Stimulated activated CD4-positive, alpha-beta T cell treated with anti-CD3 and anti-CD28 coated beads, Interleukin-4, amount 100 ng/mL, for 4 hours (primary cell): Measurements from ENCODE around the gene SETD4.
"Not testable (repeated sequence)": the region's sequence is repeated elsewhere in the genome, so short reads cannot be mapped to it uniquely, and the experiment has no call there.

Experiments
- DNase-seq, 2 experiments: peaks; one replicate each; pipeline ENCODE4 v3.0.0-alpha.2; 2020

SETD4 gene, protein sequence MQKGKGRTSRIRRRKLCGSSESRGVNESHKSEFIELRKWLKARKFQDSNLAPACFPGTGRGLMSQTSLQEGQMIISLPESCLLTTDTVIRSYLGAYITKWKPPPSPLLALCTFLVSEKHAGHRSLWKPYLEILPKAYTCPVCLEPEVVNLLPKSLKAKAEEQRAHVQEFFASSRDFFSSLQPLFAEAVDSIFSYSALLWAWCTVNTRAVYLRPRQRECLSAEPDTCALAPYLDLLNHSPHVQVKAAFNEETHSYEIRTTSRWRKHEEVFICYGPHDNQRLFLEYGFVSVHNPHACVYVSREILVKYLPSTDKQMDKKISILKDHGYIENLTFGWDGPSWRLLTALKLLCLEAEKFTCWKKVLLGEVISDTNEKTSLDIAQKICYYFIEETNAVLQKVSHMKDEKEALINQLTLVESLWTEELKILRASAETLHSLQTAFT

DNA sequence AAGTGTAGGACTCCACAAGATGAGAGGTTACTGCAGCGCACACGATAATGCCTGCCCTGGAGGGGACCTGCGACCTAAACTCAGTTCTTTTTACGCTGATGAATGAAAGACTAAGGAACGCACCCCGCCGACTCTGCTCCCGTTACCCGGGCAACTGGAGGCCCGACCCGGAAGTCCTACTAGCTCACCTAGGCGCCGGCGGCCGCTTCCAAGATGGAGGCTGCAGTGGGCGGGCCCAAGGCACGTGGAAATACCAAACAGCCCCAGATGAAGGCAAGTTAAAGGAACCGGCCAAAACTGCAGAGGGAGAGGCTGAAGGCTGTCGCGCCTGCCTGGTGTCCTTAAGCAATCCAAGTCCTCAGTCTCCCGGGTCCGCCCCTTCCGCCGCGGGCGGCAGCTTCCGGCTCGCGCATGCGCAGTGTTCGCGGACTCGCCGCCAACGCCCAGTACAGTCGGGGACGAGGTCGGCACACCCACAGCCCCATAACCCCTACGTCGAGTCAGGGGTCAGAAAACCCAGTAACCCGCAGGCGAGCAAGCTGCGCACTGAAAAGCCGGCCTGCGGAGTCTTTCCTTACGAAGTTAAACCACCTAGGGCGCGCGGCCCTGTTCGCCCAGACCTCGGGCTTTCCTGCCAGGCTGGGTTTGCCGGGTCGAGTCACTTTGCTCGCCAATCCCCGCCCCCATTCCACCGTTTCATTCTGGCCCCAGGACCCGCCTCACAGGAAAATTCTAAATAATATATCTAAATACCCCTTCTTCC, at the start of gene SETD4:
TSS of gene SETD4 (minus strand) at position 368 of the 763 bp plus-strand sequence. CDS start 1,638 bp downstream, outside the sequence.
- DNase-seq, result peak; percentile 91 to 95

DNA sequence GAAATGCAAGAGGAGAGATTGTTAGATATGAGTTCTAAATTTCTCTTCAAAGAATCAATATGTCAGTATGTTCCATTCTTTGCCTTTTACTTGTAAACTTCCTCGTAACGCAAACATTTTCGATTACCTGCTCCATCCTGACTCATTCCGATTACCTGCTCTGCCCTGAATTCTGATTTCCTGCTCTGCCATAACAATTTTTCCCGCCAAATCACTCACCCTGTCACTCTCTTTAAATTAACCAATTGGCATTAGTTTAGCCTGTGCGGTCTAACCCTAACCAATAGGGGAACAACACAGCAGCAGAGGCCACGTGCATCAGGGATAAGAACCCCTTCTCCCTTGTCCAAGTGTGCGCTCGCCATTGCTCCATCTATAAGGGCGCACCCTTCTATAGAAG, 49.5 kb upstream of the SETD4 start:
- DNase-seq, result no peak

DNA sequence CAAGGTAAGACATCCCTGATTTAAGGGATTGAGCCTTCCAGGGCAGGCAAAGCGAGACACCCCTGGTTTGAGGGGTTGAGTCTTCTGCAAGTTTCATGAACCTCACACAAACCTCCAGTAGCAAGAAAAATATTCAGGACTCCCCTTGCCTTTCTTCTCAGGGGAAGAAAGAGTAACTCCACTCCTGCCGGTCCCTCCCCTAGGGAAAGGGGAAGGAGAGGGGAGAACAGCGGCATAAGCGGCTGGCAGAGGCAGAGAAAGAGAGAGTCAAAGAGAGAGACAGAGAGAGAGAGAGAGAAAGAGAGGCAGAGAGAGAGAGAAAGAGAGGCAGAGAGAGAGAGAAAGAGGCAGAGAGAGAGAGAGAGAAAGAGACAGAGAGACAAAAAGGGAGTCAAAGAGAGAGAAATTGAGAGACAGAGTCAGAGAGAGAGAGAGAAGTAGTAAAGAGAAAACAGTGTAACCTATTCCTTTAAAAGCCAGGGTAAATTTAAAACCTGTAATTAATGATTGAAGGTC, 45.1 kb upstream of the SETD4 start:
- DNase-seq, result no peak

GRCh38 chr21:36104317-36105300, 44.3 kb upstream of the SETD4 start:
- peak; percentile 47 to 52 for DNase-seq

DNA sequence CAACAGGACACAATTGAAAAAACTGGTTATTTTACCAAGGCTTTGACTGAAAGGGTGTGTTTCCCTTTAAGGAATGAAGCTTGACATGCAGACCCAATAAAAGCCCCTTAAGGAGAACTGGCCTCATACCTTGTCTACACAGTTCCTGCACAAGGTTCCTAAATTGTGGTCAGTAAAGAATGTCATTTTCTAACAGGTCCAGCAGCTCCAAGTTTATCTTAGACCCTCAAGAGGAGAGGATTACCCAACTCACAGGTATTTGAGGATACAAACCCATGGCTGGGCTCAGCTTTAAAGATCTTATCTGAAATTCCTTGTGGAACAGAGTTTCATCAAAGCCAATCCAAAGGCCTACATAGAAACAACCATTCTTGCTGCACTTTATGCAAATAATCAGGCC, 43.1 kb upstream of the SETD4 start:
- DNase-seq, result no peak

- no peak for DNase-seq
Measured at GRCh38 chr21:36100971-36101641, 40.8 kb upstream of the SETD4 start.

GRCh38 chr21:36099695-36100211, 39.4 kb upstream of the SETD4 start:
- not testable (repeated sequence) for DNase-seq

DNA sequence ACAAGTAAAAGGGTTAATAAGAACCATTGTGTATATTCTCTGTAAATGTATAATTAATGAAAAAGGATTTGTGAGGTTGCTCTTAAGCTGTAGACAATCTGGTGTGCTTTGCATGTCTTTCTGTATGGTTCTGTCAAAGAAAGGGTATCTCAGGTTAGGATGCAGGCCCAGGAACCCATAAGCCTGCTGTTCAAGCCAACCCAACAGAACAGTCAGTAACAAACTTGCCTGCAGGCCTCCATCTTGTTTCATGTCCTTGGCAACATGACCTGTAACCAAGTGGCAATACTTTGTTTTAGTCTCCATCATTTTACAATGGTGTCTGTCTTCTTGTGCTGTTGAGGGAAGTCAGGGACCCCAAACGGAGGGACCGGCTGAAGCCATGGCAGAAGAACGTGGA, 38.7 kb upstream of the SETD4 start:
- DNase-seq, result no peak

DNA sequence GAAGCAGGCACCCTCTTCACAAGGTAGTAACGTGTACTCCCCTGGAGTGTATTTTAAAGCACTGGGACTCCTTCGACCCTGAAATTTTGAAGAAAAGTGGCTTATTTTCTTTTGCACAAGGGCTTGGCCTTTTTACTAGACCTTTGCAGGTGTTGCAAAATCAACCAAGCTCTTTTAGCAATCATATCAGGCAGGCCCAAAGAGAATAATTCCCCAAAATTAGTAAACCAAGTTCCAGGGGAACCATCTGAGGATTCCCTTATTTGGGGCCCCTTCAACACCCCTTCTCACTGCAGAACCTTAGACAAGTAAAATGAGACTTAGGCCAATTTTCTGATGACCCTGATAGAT, 37.8 kb upstream of the SETD4 start:
- DNase-seq, result no peak

DNA sequence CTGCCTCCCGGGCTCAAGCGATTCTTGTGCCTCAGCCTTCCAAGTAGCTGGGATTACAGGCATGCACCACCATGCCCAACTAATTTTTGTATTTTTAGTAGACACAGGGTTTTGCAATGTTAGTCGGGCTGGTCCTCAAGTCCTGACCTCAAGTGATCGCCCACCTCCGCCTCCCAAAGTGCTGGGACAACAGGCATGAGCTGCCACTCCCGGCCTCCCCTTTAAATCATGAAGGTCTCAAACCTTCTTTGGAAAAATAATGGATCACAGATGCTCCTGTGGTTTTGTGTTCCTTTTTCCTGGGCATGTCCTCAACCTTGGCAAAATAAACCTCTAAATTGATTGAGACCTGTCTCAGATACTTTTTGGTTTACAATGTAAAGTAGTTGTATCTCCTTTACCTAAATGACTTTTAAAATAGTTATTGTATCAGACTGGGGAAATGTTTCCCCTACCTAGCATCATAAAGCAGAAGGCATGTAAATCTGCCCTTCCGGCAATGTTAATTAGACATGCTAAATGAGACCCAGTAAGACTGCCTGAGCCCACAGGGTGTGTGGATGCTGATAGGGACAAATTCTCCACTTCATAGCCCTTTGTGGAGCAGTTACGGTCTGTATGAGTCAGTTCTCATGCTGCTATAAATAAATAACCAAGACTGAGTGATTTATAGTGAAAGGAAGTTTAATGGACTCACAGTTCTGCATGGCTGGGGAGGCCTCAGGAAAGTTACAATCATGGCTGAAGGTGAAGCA, 37.3 kb upstream of the SETD4 start:
- DNase-seq, result no peak

DNA sequence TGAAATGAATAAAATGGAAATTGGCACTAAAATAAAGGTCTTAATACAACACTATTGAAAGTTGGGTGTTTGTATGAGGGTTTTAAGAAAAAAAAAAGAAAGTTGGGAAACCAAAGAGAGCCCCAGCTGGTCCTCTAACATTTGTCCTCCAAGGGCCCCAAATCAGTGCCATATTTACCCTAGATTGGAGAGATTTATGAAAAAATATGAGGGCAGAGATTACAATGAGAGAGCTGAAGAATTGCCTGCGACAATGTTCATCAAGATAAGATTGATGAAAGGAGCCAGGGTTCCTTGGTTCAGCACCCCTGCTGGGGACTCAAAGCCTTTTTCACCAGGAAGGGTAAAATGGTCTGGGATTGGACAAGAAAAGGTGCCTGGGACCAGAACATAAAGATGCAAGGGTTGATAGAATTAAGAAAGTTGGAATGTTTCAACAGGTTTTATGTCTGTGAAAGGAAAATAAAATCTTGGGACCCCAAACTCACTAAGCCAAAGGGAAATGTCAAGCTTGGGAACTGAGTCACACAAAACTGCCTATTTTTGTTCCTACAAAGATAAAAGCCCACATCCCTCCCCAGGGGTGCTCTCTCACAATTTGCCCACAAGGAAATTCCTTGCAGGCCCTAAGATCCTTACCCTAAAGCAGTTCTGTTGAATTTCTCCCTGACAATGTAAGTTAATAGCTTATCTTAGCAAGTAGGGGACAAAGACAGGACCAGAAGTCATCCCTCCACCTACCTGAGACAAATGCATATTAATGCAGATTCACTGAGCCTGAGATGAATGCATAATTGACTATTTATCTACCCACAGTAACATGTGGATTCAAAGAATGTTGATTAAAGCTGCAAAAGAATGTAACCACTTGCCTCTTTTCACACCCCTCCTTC, 36.3 kb upstream of the SETD4 start:
- DNase-seq, result no peak

DNA sequence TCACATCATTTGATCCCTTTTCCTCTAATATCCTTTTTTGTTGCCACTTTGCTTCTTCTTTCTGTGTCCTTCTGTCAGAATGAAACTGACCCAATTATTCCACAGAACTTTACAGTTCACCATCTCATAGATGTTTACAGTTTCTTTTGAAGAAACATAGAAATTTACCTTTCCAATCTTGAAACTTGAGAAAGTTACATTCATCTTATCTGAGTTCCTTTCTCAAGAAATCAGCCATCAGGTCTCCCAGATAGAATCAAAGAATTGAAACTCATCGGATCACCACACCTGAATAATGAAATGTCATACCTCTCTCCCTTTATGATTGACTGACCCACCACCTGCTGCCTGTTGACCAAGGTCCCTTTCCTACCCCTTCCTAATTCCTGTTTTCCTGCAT, 33.2 kb upstream of the SETD4 start:
- DNase-seq, result no peak

- no peak for DNase-seq
Measured at GRCh38 chr21:36092681-36093080, 32.4 kb upstream of the SETD4 start.

DNA sequence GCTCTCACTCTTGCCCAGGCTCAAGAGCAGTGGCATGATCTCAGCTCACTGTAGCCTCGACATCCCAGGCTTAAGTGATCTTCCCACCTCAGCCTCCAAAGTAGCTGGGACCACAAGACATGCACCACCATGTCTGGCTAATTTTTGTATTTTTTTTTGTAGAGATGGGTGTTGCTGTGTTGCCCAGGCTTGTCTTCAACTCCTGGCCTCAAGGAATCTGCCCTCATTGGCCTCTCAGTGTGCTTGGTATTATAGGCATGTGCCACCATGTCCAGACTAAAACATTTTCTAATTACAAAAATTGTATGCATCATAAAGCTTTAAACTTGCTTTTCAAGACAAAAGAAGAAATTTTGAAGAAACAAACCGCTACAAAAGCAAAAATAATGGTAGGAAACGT, 29.6 kb upstream of the SETD4 start:
- no peak for DNase-seq

GRCh38 chr21:36087362-36088138, 27.2 kb upstream of the SETD4 start:
- DNase-seq, result no peak

- no peak for DNase-seq
Measured at GRCh38 chr21:36082237-36082664, 21.9 kb upstream of the SETD4 start.

DNA sequence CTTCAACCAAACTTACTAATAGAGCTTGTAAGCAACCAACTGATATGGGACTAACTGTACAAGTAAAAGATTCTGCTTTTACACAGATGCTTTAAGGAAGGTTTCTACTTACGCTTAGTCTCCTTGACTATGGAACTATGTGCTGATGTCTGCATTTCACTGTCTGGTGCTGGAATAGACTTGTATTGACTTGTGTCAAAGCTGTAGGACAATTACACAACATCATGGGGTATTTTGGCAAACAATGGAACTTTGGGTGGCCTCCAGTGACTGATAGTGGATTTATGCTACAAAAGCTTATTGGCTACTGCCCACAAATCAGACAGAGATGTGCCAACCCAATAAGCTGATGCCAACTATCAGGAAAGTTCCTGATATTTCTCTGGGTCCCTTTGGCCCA, 20.1 kb upstream of the SETD4 start:
- DNase-seq, result no peak

DNA sequence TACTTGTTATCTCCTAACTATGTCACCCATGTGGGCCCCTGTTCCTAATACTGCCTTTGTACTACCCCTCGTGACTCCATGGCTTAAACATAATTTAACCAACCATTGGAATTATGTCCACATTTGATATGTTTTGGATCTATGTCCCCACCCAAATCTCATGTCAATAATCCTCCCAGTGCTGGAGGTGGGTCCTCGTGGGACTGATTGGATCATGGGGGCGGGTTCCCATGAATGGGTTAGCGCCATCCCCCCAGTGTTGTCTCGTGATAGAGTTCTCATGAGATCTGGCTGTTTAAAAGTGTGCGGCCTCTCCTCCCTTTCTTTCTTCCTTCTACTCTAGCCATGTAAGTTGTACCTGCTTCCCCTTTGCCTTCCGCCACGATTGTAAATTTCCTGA, 19.3 kb upstream of the SETD4 start:
- DNase-seq, result no peak

- DNase-seq, result peak; percentile 27 to 40
Measured at GRCh38 chr21:36079010-36079649, 18.8 kb upstream of the SETD4 start.
